Gastroesophageal sphincter (tissue), 4 donors: Measurements from ENCODE around the gene DSEL. TPM values are rescaled to one million over a fixed set of nuclear protein-coding genes. Genes with fewer than 3 reads are reported as not detected.

Source experiments
- ATAC-seq: fragments of 150-250 bp; one replicate; pipeline ENCODE4 v1.9.1; 2016; ENCODE audit warnings: mild to moderate bottlenecking, moderate library complexity
- H3K27ac ChIP-seq, 4 donors: fragments of 200-600 bp; sonication (generic) in 3 of 4; 1 replicate in 3 of 4; 2 replicates in 1 of 4; pipeline ENCODE4 v1.5.1; 2016 to 2019
- H3K27me3 ChIP-seq: fragments of 200-600 bp; sonication (generic); one replicate; pipeline ENCODE4 v1.5.1; 2019
- H3K36me3 ChIP-seq, 2 donors: fragments of 200-600 bp; sonication (generic); one replicate each; pipeline ENCODE4 v1.5.1; 2019; ENCODE audit warnings: control low read depth in 1 of 2
- H3K4me1 ChIP-seq, 3 donors: fragments of 200-600 bp; sonication (generic); 1 replicate in 2 of 3; 2 replicates in 1 of 3; pipeline ENCODE4 v1.5.1; 2016 to 2019; ENCODE audit warnings: control low read depth in 2 of 3
- H3K4me3 ChIP-seq, 2 donors: fragments of 200-600 bp; sonication (generic); one replicate each; pipeline ENCODE4 v1.5.1; 2019; ENCODE audit warnings: mild to moderate bottlenecking in 1 of 2, moderate library complexity in 1 of 2
- H3K9me3 ChIP-seq, 3 donors: fragments of 200-600 bp; sonication (generic); one replicate each; pipeline ENCODE4 v1.5.1; 2017 to 2019; ENCODE audit warnings: control low read depth in 2 of 3
- CTCF ChIP-seq, 4 experiments: fragments of 200-600 bp in 2 of 4; fragments of 450-650 bp in 2 of 4; sonication (generic) in 1 of 4; IDR thresholded peaks; one replicate each; pipeline ENCODE4 v1.5.1; 2017 to 2019; ENCODE audit warnings: antibody characterized with exemption in 4 of 4, mild to moderate bottlenecking in 2 of 4, moderate library complexity in 2 of 4
- EP300 ChIP-seq: sonication (generic); formaldehyde crosslinking; IDR thresholded peaks from one replicate; pipeline ENCODE4 v1.6.1; 2017; ENCODE audit warnings: antibody characterized with exemption, mild to moderate bottlenecking
- POLR2A ChIP-seq, 2 donors: fragments of 450-650 bp; IDR thresholded peaks; one replicate each; pipeline ENCODE4 v1.6.1; 2017; ENCODE audit warnings: antibody characterized with exemption in 2 of 2, mild to moderate bottlenecking in 2 of 2, moderate library complexity in 1 of 2
- POLR2AphosphoS5 ChIP-seq: sonication (generic); formaldehyde crosslinking; IDR thresholded peaks from one replicate; pipeline ENCODE4 v1.6.1; 2017; ENCODE audit warnings: antibody characterized with exemption
- WGBS, 2 donors: methylation state at CpG; one replicate each; pipeline ENCODE4 v1.1.5; 2018; ENCODE audit warnings: low coverage in 1 of 2; 5-methylcytosine and 5-hydroxymethylcytosine counted together
- total RNA-seq, 4 donors: library from RNA; depleted of rRNA; stranded (reverse); fragments of >200 nt; gene quantifications; one replicate each; pipeline ENCODE4 v1.1.0, GENCODE V29; 2016

DSEL gene
- total RNA-seq, 4 donors from 2014 or later, result 8.9 to 10.9 (median 9.7) TPM

GRCh38 chr18:67485655-67486054 lies 30.9 kb downstream of the DSEL start:
- Histone ChIP-seq H3K27me3 (no peaks in the 10 kb centered on the region), H3K4me1 (no peaks in the 10 kb centered on the region), H3K36me3 (no peaks in the 10 kb centered on the region), H3K27ac (no peak overlapping the region), H3K9me3 (peaks cover 0 to 1% (median 0%) of the 10 kb centered on the region in 3 donors), H3K4me3 (no peak overlapping the region)
- TF ChIP-seq POLR2AphosphoS5 (no peak), EP300 (no peak), POLR2A (IDR thresholded peaks at IDR 0.05) (no peak), CTCF (IDR thresholded peaks at IDR 0.05) (no peak)
- WGBS, 2 donors, result 92 to 100% methylated on average over 1 to 3 of the region's 3 CpGs
- no peak for ATAC-seq

GRCh38 chr18:67484458-67484857 lies 32.1 kb downstream of the DSEL start:
- WGBS, 2 donors, result 89 to 100% methylated on average over 2 of the region's 2 CpGs
- H3K27ac ChIP-seq, result no peak overlapping the region
- no peak for TF ChIP-seq EP300
- no peak for TF ChIP-seq POLR2A (IDR thresholded peaks at IDR 0.05)
- no peak for TF ChIP-seq CTCF (IDR thresholded peaks at IDR 0.05)
- no peak for TF ChIP-seq POLR2AphosphoS5
- no peak for ATAC-seq
- H3K9me3 ChIP-seq, result peaks cover 0 to 5% (median 0%) of the 10 kb centered on the region in 3 donors
- H3K4me3 ChIP-seq, result no peak overlapping the region
- no peaks in the 10 kb centered on the region for H3K27me3 ChIP-seq
- no peaks in the 10 kb centered on the region for H3K4me1 ChIP-seq
- no peaks in the 10 kb centered on the region for H3K36me3 ChIP-seq

GRCh38 chr18:67483952-67484351 lies 32.6 kb downstream of the DSEL start:
- no peaks in the 10 kb centered on the region for H3K4me1 ChIP-seq
- 100% methylated on average over 2 to 4 of the region's 6 CpGs for WGBS, 2 donors
- H3K4me3 ChIP-seq, result no peak overlapping the region
- H3K27ac ChIP-seq, result no peak overlapping the region
- H3K36me3 ChIP-seq, result no peaks in the 10 kb centered on the region
- ATAC-seq, result no peak
- TF ChIP-seq EP300, result no peak
- no peak for TF ChIP-seq POLR2AphosphoS5
- TF ChIP-seq CTCF (IDR thresholded peaks at IDR 0.05), result no peak
- TF ChIP-seq POLR2A (IDR thresholded peaks at IDR 0.05), result no peak
- H3K9me3 ChIP-seq, result peaks cover 0 to 5% (median 0%) of the 10 kb centered on the region in 3 donors
- no peaks in the 10 kb centered on the region for H3K27me3 ChIP-seq

- no peak for ATAC-seq
- H3K4me1 ChIP-seq, result no peaks in the 10 kb centered on the region
- no peak overlapping the region for H3K27ac ChIP-seq
- peaks cover 0 to 5% (median 0%) of the 10 kb centered on the region in 3 donors for H3K9me3 ChIP-seq
- no peaks in the 10 kb centered on the region for H3K36me3 ChIP-seq
- no peaks in the 10 kb centered on the region for H3K27me3 ChIP-seq
- H3K4me3 ChIP-seq, result no peak overlapping the region
- WGBS, 2 donors, result 57 to 67% methylated on average over 1 to 2 of the region's 2 CpGs
- TF ChIP-seq POLR2AphosphoS5, result no peak
- no peak for TF ChIP-seq POLR2A (IDR thresholded peaks at IDR 0.05)
- TF ChIP-seq EP300, result no peak
- TF ChIP-seq CTCF (IDR thresholded peaks at IDR 0.05), result no peak
Measured at GRCh38 chr18:67483237-67483636, 33.3 kb downstream of the DSEL start.

- WGBS, 2 donors, result 69 to 74% methylated on average over 2 to 3 of the region's 3 CpGs
- Histone ChIP-seq H3K9me3 (peaks cover 0 to 5% (median 0%) of the 10 kb centered on the region in 3 donors), H3K36me3 (no peaks in the 10 kb centered on the region), H3K4me1 (no peaks in the 10 kb centered on the region), H3K27ac (no peak overlapping the region), H3K4me3 (no peak overlapping the region), H3K27me3 (no peaks in the 10 kb centered on the region)
- TF ChIP-seq POLR2A (IDR thresholded peaks at IDR 0.05), result no peak
- TF ChIP-seq EP300, result no peak
- no peak for TF ChIP-seq POLR2AphosphoS5
- no peak for TF ChIP-seq CTCF (IDR thresholded peaks at IDR 0.05)
- no peak for ATAC-seq
Measured at GRCh38 chr18:67478249-67478648, 38.3 kb downstream of the DSEL start.
